Activated naive CD8-positive, alpha-beta T cell treated with anti-CD3 and anti-CD28 coated beads, Interleukin-2, amount 50 U/mL, for 16 hours (primary cell): Measurements from ENCODE around the gene MRPL20.
"Not testable (repeated sequence)": the region's sequence is repeated elsewhere in the genome, so short reads cannot be mapped to it uniquely, and the experiment has no call there.

Experiments used
- DNase-seq: peaks from one replicate; pipeline ENCODE4 v3.0.0-alpha.2; 2020; ENCODE audit warnings: low read depth, low spot score

The MRPL20 gene

DNA sequence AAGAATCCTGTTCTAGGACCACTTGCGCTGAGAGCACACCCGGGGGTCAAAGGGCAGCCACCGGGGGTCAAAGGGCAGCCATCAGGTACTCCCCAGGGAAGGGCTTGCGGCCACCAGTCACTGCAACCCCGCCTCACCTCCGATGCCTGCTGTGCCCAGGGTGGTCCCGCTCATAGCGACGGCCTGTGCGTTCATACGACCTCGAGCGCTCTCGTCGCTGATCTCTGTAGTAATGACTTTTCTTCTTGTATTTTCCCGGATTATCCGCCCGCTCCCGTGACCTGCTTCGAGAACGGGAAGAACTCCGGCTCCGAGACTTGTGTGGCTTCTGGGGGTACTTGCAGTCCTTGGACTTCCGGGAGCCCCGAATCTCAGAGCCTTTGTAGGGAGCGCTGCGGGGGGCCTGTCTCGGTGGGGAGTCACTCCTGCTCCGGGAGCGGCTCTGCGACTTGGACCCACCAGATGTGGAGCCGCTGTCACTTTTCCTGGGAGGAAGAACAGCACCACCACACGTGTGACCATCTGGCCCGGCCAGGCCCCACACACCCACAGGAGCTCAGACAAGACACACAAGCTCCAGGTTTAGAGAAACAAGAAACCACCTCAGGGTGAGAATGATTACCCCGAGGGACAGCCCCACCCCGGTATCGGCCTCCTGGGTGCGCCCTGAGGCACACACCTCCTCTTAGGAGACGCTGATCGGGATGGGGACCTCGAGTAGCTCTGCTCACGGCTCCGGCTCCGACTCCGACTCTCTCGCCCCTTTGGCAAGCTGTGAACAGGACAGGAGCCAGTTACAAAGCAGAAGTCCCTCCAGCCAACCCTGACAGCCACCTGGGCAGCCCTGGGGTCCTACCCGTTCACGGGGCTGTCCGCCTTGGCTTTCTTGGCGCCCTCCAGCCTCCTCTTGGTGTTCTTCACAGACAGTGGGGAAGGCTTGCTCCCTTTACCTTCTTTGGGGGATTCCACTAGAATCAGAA, 19.7 kb downstream of the MRPL20 start:
- DNase-seq: no peak

DNA sequence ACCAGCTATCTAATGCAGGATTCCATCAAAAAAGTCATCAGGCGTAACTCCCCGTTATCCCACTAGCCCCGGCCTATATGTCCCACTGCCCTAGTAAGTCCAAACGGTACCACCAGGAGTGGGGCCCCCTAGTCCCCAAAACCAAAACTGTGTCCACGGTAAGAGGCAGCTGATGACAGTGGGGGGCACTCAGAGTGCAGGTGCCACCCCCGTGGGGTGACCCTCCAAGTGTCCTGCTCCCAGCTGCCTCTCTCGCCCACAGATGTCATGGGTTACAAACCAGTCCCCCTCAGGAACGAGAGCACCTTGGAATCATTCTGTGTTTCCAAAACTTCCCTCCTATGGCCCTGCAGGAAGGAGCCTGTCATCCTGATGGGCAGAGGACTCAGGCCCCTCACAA, 21.2 kb downstream of the MRPL20 start:
- DNase-seq: no peak

DNA sequence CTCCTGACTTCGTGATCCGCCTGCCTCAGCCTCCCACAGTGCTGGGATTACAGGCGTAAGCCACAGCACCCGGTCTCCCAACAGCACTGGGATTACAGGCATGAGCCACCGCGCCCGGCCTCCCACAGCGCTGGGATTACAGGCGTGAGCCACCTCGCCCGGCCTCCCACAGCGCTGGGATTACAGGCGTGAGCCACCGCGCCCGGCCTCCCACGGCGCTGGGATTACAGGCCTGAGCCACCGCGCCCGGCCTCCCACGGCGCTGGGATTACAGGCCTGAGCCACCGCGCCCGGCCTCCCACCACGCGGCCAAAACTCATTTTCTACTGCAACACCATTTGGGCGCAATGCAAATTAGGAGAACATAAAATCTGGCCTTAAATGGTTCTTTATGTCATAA, 21.8 kb downstream of the MRPL20 start:
- DNase-seq: not testable (repeated sequence)

GRCh38 chr1:1381294-1381693, 25.8 kb downstream of the MRPL20 start:
- no peak for DNase-seq

- no peak for DNase-seq
Measured at GRCh38 chr1:1380860-1381259, 26.2 kb downstream of the MRPL20 start.

- no peak for DNase-seq
Measured at GRCh38 chr1:1377540-1378205, 29.4 kb downstream of the MRPL20 start.

- DNase-seq: no peak
Measured at GRCh38 chr1:1376551-1377226, 30.4 kb downstream of the MRPL20 start.

DNA sequence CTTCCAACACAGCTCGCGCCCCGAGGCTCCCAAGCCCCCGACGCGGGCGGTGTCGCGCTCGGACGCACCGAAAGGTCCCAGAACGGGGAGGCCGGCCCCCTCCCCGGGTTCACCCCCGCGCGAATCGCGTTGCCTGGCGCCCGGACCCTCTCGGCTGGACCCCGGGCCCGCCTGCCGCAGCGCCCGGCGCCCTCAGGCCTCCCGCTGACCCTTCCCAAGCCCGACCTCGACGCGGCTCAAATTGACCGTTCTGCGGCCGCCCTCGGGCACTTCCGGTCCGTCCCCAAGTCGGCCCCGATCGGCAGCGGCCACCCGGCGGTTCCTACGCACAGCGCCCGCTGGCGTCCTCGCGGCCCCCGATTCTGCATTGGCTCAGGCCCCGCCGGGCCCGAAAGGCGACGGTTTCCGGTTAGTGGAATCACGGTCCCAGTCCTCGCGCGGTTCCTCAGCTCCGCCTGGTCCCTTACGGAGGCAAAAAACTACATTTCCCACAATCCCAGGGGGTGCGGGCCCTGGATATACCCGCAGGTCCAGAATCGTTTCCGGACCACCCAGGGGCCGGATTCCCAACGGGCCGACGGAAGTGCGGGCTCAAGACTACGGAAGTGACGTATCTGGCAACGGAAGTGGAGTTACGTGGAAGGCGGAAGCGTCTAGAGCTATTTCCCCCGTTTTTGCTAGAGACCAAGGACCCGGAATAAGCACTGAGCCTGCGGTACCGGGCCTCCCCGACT, 32.0 kb downstream of the MRPL20 start, which contains the start of gene AURKAIP1:
AURKAIP1 (minus strand) TSS at position 279 of the 734 bp plus-strand sequence. CDS start 451 bp downstream, outside the sequence.
- peak; percentile 91 for DNase-seq

GRCh38 chr1:1374589-1374928, 32.5 kb downstream of the MRPL20 start:
- no peak for DNase-seq

GRCh38 chr1:1373815-1374588, 33.1 kb downstream of the MRPL20 start:
- DNase-seq: no peak

GRCh38 chr1:1373051-1373814, 33.9 kb downstream of the MRPL20 start:
- no peak for DNase-seq

- DNase-seq: peak; percentile 56
Measured at GRCh38 chr1:1371746-1372711, 35.1 kb downstream of the MRPL20 start.

GRCh38 chr1:1371364-1371745, 35.7 kb downstream of the MRPL20 start:
- DNase-seq: no peak

- DNase-seq: no peak
Measured at GRCh38 chr1:1370771-1371300, 36.3 kb downstream of the MRPL20 start.

DNA sequence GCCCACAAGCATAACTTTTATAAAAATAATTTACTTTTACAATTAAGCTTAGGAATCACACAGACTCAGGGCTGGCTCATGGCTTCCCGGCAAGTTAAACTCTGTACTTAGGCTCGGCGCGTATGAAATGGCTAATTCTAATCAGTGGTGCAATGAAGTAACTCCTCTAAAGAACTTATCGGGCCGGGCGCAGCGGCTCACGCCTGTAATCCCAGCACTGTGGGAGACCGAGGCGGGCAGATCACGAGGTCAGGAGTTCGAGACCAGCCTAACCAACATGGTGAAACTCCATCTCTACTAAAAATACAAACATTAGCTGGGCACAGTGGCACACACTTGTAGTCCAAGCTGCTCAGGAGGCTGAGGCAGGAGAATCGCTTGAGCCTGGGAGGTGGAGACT, 37.0 kb downstream of the MRPL20 start:
- not testable (repeated sequence) for DNase-seq

- no peak for DNase-seq
Measured at GRCh38 chr1:1367315-1367714, 39.8 kb downstream of the MRPL20 start.

GRCh38 chr1:1366699-1367066, 40.4 kb downstream of the MRPL20 start:
- DNase-seq: no peak

DNA sequence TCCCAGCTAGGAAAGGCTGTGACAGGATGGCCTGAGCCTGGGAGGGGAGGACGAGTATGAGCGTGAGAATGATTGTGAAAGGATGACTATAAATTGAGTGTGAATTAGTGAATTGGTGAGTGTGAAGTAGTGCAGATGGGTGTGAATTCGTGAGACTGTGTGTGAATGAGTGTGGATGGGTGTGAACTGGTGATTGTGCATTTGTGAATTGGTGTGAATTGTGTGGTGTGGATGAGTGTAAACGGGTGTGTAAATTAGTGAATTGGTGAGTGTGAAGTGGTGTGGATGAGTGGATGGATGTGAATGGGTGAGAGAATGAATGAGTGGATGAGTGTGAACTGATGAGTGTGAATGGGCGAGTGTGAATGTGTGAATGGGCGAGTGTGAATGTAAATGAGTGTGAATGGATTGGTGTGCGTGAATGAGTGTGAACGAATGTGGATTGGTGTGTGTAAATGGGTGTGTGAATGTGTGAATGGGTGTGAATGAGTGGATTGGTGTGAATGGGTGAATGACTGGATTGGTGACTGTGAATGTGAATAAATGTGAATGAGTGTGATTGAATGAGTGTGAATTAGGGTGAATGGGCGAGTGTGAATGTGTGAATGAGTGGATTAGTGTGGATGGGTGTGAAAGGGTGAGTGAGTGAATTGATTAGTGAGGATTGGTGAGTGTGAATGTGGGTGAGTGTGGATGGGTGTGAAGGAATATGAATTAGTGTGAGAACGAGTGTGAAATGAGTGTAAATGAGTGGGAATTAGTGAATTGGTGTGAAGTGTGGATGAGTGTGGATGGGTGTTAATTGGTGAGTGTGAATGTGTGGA, 41.0 kb downstream of the MRPL20 start:
- DNase-seq: no peak
